Endothelial cell of umbilical vein (primary cell): ENCODE measurements around the gene DCHS1. TPM values are rescaled to one million over a fixed set of nuclear protein-coding genes. Genes with fewer than 3 reads are reported as not detected.

ENCODE experiments used
- BruUV-seq: library from RNA; stranded (reverse); fragments of 400-500 nt; replicated peaks from 2 replicates; lab custom pipeline; 2021; lab: Mats Ljungman, UMichigan
- CTCF ChIA-PET: fragments of 300-600, 350-600 bp; sonication (Branson Sonifier 250); formaldehyde crosslinking; loops from one replicate; lab custom pipeline; 2021; ENCODE audit warnings: antibody characterized with exemption, inconsistent platforms; lab: Charles Lee
- POLR2A ChIA-PET: fragments of 300-600, 350-600 bp; sonication (Branson Sonifier 250); formaldehyde crosslinking; loops from one replicate; lab custom pipeline; 2021; ENCODE audit warnings: antibody characterized with exemption, inconsistent platforms; lab: Charles Lee
- DNase-seq: peaks from one replicate; pipeline ENCODE4 v3.0.0-alpha.2; 2011; ENCODE audit warnings: low read depth, low spot score
- FAIRE-seq: peaks from 2 replicates; lab custom pipeline; 2011; peaks lifted over from hg19 to GRCh38; lab: Jason Lieb, UNC
- H2AFZ ChIP-seq: 2 replicates; pipeline ENCODE4 v1.6.0; 2012; ENCODE audit warnings: low read depth, low read length, control low read depth, inconsistent platforms
- H3K27ac ChIP-seq: 2 replicates; pipeline ENCODE4 v1.5.1; 2011; ENCODE audit warnings: low read depth, mild to moderate bottlenecking, control low read depth, low read length, moderate library complexity; ENCODE audit not compliant: insufficient read depth
- H3K27me3 ChIP-seq, 2 experiments: 2 replicates each; pipeline versions ENCODE4 v1.6.0 to v1.6.1; 2011; ENCODE audit warnings: low read length in 2 of 2, mixed read lengths in 1 of 2; ENCODE audit not compliant: control insufficient read depth in 2 of 2, insufficient read depth in 2 of 2
- H3K36me3 ChIP-seq, 2 experiments: 2 replicates in 1 of 2; 3 replicates in 1 of 2; pipeline ENCODE4 v1.5.1; 2011; ENCODE audit warnings: low read length in 2 of 2, mild to moderate bottlenecking in 1 of 2, moderate library complexity in 1 of 2; ENCODE audit not compliant: control insufficient read depth in 2 of 2, insufficient read depth in 2 of 2; ENCODE audit errors: extremely low read depth in 1 of 2
- H3K4me1 ChIP-seq: 3 replicates; pipeline ENCODE4 v1.5.1; 2011; ENCODE audit warnings: mild to moderate bottlenecking, low read length; ENCODE audit not compliant: control insufficient read depth, insufficient read depth; ENCODE audit errors: extremely low read depth
- H3K4me2 ChIP-seq: 2 replicates; pipeline ENCODE4 v1.6.1; 2011; ENCODE audit warnings: low read length, control low read depth, mixed read lengths; ENCODE audit not compliant: insufficient read depth
- H3K4me3 ChIP-seq, 3 experiments: fragments of 200-600 bp in 1 of 3; sonication (generic), shearing (Covaris generic) in 1 of 3; replicated peaks in 1 of 3; 2 replicates each; pipeline ENCODE4 v1.5.1; 2011 to 2016; ENCODE audit warnings: control low read depth in 3 of 3, low read length in 3 of 3, mild to moderate bottlenecking in 2 of 3, inconsistent platforms in 1 of 3, low read depth in 1 of 3, moderate library complexity in 1 of 3; ENCODE audit not compliant: insufficient read depth in 1 of 3
- H3K79me2 ChIP-seq: 2 replicates; pipeline ENCODE4 v1.6.0; 2012; ENCODE audit warnings: low read length, inconsistent platforms; ENCODE audit not compliant: control insufficient read depth, insufficient read depth
- H3K9ac ChIP-seq: replicated peaks from 2 replicates; pipeline ENCODE3; 2011; ENCODE audit warnings: low read length, control low read depth; ENCODE audit not compliant: insufficient read depth; ENCODE audit errors: extremely low read depth
- H3K9me1 ChIP-seq: replicated peaks from 3 replicates; pipeline ENCODE4 v1.6.0; 2011; ENCODE audit warnings: mild to moderate bottlenecking, low read length; ENCODE audit not compliant: control insufficient read depth, insufficient read depth; ENCODE audit errors: extremely low read depth
- H3K9me3 ChIP-seq: replicated peaks from 2 replicates; pipeline ENCODE4 v1.5.1; 2012; ENCODE audit warnings: low read length, inconsistent platforms; ENCODE audit not compliant: control insufficient read depth, insufficient read depth
- H4K20me1 ChIP-seq: replicated peaks from 2 replicates; pipeline ENCODE3; 2011; ENCODE audit warnings: mild to moderate bottlenecking, low read length; ENCODE audit not compliant: control insufficient read depth, insufficient read depth; ENCODE audit errors: extremely low read depth
- CTCF ChIP-seq, 2 donors: IDR thresholded peaks; 1 replicate in 1 of 2; 2 replicates in 1 of 2; pipeline ENCODE4 v1.5.1; 2011; ENCODE audit warnings: low read length in 2 of 2, mild to moderate bottlenecking in 2 of 2, moderate library complexity in 2 of 2, control low read depth in 1 of 2, inconsistent platforms in 1 of 2, low read depth in 1 of 2; ENCODE audit not compliant: insufficient read depth in 1 of 2; ENCODE audit errors: extremely low read depth in 1 of 2
- EZH2 ChIP-seq: IDR thresholded peaks from 2 replicates; pipeline ENCODE4 v1.6.1; 2012; ENCODE audit warnings: borderline replicate concordance, low read depth, mild to moderate bottlenecking, moderate library complexity, low read length, inconsistent platforms; ENCODE audit not compliant: severe bottlenecking
- GATA2 ChIP-seq: IDR thresholded peaks from 2 replicates; pipeline ENCODE4 v1.7.0; 2011; ENCODE audit warnings: low read depth, mild to moderate bottlenecking, moderate library complexity, mixed read lengths, low read length; ENCODE audit not compliant: insufficient read length, insufficient read depth
- JUN ChIP-seq: IDR thresholded peaks from 2 replicates; pipeline ENCODE4 v1.6.1; 2011; ENCODE audit warnings: borderline replicate concordance, low read depth; ENCODE audit not compliant: insufficient read length, insufficient read depth
- MAX ChIP-seq: IDR thresholded peaks from 2 replicates; pipeline ENCODE4 v1.6.1; 2011; ENCODE audit not compliant: insufficient read depth, insufficient read length
- POLR2A ChIP-seq: IDR thresholded peaks from 2 replicates; pipeline ENCODE4 v1.6.1; 2012; ENCODE audit warnings: low read depth, mild to moderate bottlenecking, control low read depth, low read length
- dilution Hi-C: fragments of 300-500 bp; cut with MboI; formaldehyde crosslinking; loops from one replicate; pipeline ENCODE4 v1.15.0; 2019; ENCODE audit warnings: low sequenced_read_pairs; ENCODE audit not compliant: extremely low pct_ligation_motif_present
- intact Hi-C: fragments of 100-400 bp; cut with micrococcal nuclease; formaldehyde crosslinking; loops from one replicate; pipeline ENCODE4 v1.10.0; 2022
- polyA plus RNA-seq, 4 experiments: library from polyadenylated mRNA; depleted of rRNA in 3 of 4; stranded (reverse) in 3 of 4; unstranded in 1 of 4; fragments of >200 nt; gene quantifications; 2 replicates each; pipeline versions ENCODE4 v1.2.1 to v1.2.3, GENCODE V29; 2011 to 2012; ENCODE audit warnings: missing spikeins in 1 of 4
- total RNA-seq: library from RNA; stranded (reverse); gene quantifications from 2 replicates; pipeline ENCODE4 v1.2.3, GENCODE V29; 2021

DCHS1 gene
- total and polyA plus RNA-seq, 2 donors (not counting 3 experiments of a cell fraction or from before 2014, with no cell fraction given): 56.2 to 73.0 TPM

- Histone ChIP-seq H3K4me3 (no peak overlapping the region), H3K27ac (peak overlapping the region; percentile 34), H3K27me3 (no peaks in the 10 kb centered on the region), H3K79me2 (peaks cover 77% of the 10 kb centered on the region), H3K4me1 (peaks cover 59% of the 10 kb centered on the region), H2AFZ (no peak overlapping the region), H4K20me1 (no peaks in the 10 kb centered on the region), H3K36me3 (peaks cover 29 to 31% of the 10 kb centered on the region in 2 experiments), H3K9me1 (no peaks in the 10 kb centered on the region), H3K4me2 (peak overlapping the region; percentile 37), H3K9ac (no peak overlapping the region), H3K9me3 (no peaks in the 10 kb centered on the region)
- TF ChIP-seq JUN: no peak
- peak; percentile 28 for TF ChIP-seq GATA2
- no peak for TF ChIP-seq MAX
- no peak for TF ChIP-seq EZH2
- no peak for TF ChIP-seq CTCF (IDR thresholded peaks at IDR 0.05; ENCODE audit: extremely low read depth in 1 of 2, insufficient read depth in 1 of 2, low read depth in 1 of 2, low read length in 2 of 2)
- no peak for TF ChIP-seq POLR2A
- DNase-seq: no peak
- intact Hi-C loops (loop anchor here (2.0 kb wide), 1 partner anchor 228 kb away; no protein-coding TSS in a partner anchor), dilution Hi-C loops (no loop called here)
- BruUV-seq: no TSS peak
- no peak for FAIRE-seq
- CTCF ChIA-PET: interaction anchor here (0.8 to 7.7 kb wide), 12 partner anchors 11 to 164 kb away, joined by 3 to 122 read pairs (median 5); partner anchors contain the start of genes MRPL17 and TPP1
- POLR2A ChIA-PET: interaction anchor here (1.3 to 1.5 kb wide), 3 partner anchors 12 to 76 kb away, joined by 5 to 7 read pairs (median 6); partner anchors contain the start of genes MRPL17 and TPP1
Observed at GRCh38 chr11:6607190-6607795, 48.3 kb downstream of the DCHS1 start.
